ENCODE measurements around the gene NAE1.

DNA sequence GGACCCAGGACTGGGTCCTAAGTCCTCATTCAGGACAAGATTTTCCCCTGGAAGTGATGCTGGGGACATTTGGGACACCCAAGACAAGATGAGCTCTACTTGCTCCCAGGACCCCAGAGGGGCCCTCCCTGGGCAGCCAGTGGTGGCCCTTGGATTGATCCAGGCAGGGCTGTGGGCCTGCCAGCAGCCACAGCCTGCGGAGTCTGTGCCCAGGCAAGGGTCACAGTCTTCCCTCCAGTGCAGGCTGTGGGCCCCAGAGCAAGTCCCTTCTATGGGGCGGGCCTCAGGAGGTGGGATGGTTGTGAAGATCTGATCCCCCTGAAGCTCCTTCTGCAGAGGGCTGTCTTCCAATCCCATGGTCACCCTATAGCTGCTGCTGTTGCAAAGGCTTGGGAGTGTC is 26.0 kb upstream of the NAE1 start:
- TF ChIP-seq, protein P1, sequence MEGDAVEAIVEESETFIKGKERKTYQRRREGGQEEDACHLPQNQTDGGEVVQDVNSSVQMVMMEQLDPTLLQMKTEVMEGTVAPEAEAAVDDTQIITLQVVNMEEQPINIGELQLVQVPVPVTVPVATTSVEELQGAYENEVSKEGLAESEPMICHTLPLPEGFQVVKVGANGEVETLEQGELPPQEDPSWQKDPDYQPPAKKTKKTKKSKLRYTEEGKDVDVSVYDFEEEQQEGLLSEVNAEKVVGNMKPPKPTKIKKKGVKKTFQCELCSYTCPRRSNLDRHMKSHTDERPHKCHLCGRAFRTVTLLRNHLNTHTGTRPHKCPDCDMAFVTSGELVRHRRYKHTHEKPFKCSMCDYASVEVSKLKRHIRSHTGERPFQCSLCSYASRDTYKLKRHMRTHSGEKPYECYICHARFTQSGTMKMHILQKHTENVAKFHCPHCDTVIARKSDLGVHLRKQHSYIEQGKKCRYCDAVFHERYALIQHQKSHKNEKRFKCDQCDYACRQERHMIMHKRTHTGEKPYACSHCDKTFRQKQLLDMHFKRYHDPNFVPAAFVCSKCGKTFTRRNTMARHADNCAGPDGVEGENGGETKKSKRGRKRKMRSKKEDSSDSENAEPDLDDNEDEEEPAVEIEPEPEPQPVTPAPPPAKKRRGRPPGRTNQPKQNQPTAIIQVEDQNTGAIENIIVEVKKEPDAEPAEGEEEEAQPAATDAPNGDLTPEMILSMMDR (conservative IDR thresholded peaks at IDR 0.05; ENCODE audit: low read length) = no peak
- no peak for TF ChIP-seq EZH2phosphoT487 (IDR thresholded peaks at IDR 0.05; ENCODE audit: borderline replicate concordance)
